Psoas muscle (tissue), 8 donors: ENCODE measurements around the gene CACNA1C. TPM values are rescaled to one million over a fixed set of nuclear protein-coding genes. Genes with fewer than 3 reads are reported as not detected.

Experiments
- ATAC-seq, 4 donors: fragments of 200-7000 bp; cut with Tn5 transposase; one replicate each; pipeline ENCODE4 v1.9.1; 2020; ENCODE audit warnings: moderate library complexity in 3 of 4, mild to moderate bottlenecking in 2 of 4
- DNase-seq, 2 donors: peaks; one replicate each; pipeline ENCODE4 v3.0.0-alpha.2; 2020
- H3K27ac ChIP-seq: fragments of 200-600 bp; one replicate; pipeline ENCODE4 v1.8.0; 2022
- H3K27me3 ChIP-seq, 3 donors: fragments of 200-600 bp in 1 of 3; one replicate each; pipeline versions ENCODE4 v1.6.1 to v1.8.0; 2013 to 2022; ENCODE audit warnings: low read length in 2 of 3, mild to moderate bottlenecking in 2 of 3, moderate library complexity in 1 of 3; ENCODE audit not compliant: insufficient read depth in 3 of 3
- H3K36me3 ChIP-seq, 2 donors: fragments of 200-600 bp in 1 of 2; one replicate each; pipeline versions ENCODE4 v1.6.1 to v1.8.0; 2013 to 2022; ENCODE audit warnings: low read depth in 1 of 2, mild to moderate bottlenecking in 1 of 2, moderate library complexity in 1 of 2; ENCODE audit not compliant: insufficient read depth in 1 of 2
- H3K4me1 ChIP-seq: fragments of 200-600 bp; one replicate; pipeline ENCODE4 v1.8.0; 2022
- H3K4me3 ChIP-seq: fragments of 200-600 bp; one replicate; pipeline ENCODE4 v1.8.0; 2022; ENCODE audit warnings: mild to moderate bottlenecking
- H3K9me3 ChIP-seq: fragments of 200-600 bp; one replicate; pipeline ENCODE4 v1.8.0; 2022
- WGBS, 3 donors: extraction: QIAGEN DNeasy Blood & Tissue Kit; methylation state at CpG; one replicate each; pipeline versions ENCODE4 v1.1.6 to v1.1.7; 2013; 5-methylcytosine and 5-hydroxymethylcytosine counted together
- intact Hi-C, 2 donors: fragments of 100-400 bp; cut with DNase I; formaldehyde crosslinking; loops; one replicate each; pipeline versions ENCODE4 v1.11.0 to v1.14.2; 2022
- polyA plus RNA-seq, 3 donors: library from polyadenylated mRNA; stranded (reverse); fragments of 200-250 nt; gene quantifications; one replicate each; pipeline ENCODE4 v1.2.3, GENCODE V29; 2013
- total RNA-seq, 4 donors: library from RNA; stranded (reverse); fragmentation: NEBNext Ultra II Directional in 2 of 4; extraction: Animal tissue kit (Norgen Biotek cat#: 25700) in 2 of 4; gene quantifications; one replicate each; pipeline versions ENCODE4 v1.2.1 to v1.2.4, GENCODE V29; 2021 to 2023
- TF ChIP-seq, protein P1 (sequence below): fragments of 200-600 bp; IDR thresholded peaks from one replicate; pipeline ENCODE4 v1.8.0; 2022; ENCODE audit warnings: antibody characterized with exemption
- donor health status: healthy with polysubstance abuse.
- donor health status: DM: no; HTN: no; CAD: no; lungs with moderate emphysema.
- donor health status: Bipolar disorder and iron deficiency.
- donor health status: healthy.
- donor health status: DM: yes; HTN: yes; CAD: no.
- donor health status: DM: no; HTN: no; CAD: no.
- donor health status: DM: no; HTN: no; CAD: no.
- donor health status: DM: yes; HTN: yes; CAD: no.

CACNA1C gene
- total and polyA plus RNA-seq, 7 donors: 0.26 to 2.9 (median 0.95) TPM

DNA sequence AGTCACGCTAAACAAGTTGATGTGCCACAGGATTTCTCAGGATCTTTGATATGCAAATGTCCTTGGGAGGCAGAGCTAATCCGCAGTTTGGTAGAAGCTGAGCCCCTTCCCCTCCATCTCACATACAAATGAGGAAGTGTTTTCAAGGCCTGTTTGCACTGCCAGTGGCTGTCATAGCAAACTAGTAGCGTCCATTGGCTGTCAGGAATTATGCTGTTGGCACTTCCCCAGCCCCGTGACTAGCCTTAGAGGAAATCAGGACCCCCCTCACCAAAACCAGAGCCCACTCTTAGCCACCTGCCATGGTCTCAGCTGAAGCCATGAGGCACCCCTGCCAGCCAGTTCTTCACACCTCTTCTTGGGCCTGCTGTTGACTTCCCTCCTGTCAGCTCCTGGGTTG, 253.9 kb downstream of the CACNA1C start:
- Histone ChIP-seq H3K36me3 (no peaks in the 10 kb centered on the region), H3K27me3 (no peaks in the 10 kb centered on the region), H3K27ac (no peak overlapping the region), H3K9me3 (peaks cover 7% of the 10 kb centered on the region), H3K4me1 (no peaks in the 10 kb centered on the region), H3K4me3 (no peak overlapping the region)
- intact Hi-C loops: loop anchor here in 1 of 2 donors (10.0 kb wide), 1 partner anchor 278 kb away; no protein-coding TSS in a partner anchor
- ATAC-seq (no peak), DNase-seq (no peak)
- 64 to 77% (median 67%) methylated on average over 4 of the region's 4 CpGs for WGBS, 3 donors
- TF ChIP-seq, protein P1, sequence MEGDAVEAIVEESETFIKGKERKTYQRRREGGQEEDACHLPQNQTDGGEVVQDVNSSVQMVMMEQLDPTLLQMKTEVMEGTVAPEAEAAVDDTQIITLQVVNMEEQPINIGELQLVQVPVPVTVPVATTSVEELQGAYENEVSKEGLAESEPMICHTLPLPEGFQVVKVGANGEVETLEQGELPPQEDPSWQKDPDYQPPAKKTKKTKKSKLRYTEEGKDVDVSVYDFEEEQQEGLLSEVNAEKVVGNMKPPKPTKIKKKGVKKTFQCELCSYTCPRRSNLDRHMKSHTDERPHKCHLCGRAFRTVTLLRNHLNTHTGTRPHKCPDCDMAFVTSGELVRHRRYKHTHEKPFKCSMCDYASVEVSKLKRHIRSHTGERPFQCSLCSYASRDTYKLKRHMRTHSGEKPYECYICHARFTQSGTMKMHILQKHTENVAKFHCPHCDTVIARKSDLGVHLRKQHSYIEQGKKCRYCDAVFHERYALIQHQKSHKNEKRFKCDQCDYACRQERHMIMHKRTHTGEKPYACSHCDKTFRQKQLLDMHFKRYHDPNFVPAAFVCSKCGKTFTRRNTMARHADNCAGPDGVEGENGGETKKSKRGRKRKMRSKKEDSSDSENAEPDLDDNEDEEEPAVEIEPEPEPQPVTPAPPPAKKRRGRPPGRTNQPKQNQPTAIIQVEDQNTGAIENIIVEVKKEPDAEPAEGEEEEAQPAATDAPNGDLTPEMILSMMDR: no peak

DNA sequence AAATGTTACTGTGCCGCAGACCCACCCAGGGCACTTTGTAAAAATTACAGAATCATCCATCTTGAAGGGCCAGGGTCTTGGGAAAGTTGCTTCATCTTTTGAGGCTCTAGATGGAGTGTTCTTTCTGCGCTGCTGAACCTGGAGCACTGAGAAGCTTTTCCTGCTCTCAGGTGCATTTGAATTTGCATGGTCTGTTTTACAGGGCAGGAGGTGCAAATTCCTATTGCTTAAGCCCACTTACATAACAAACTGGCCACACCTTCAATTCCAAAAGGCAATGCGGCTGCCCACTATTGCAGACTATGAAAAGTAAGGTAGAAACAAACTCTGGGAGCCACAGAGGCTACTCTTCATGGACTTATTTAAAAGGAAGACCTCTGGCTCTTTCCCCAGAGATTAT, 254.8 kb downstream of the CACNA1C start:
- Histone ChIP-seq H3K27me3 (no peaks in the 10 kb centered on the region), H3K9me3 (peaks cover 7% of the 10 kb centered on the region), H3K4me1 (no peaks in the 10 kb centered on the region), H3K27ac (no peak overlapping the region), H3K4me3 (no peak overlapping the region), H3K36me3 (no peaks in the 10 kb centered on the region)
- ATAC-seq: no peak
- WGBS, 3 donors: 59 to 90% (median 75%) methylated on average over 3 of the region's 3 CpGs
- intact Hi-C loops: loop anchor here in 1 of 2 donors (10.0 kb wide), 1 partner anchor 277 kb away; no protein-coding TSS in a partner anchor
- TF ChIP-seq, protein P1: no peak
- DNase-seq: no peak

DNA sequence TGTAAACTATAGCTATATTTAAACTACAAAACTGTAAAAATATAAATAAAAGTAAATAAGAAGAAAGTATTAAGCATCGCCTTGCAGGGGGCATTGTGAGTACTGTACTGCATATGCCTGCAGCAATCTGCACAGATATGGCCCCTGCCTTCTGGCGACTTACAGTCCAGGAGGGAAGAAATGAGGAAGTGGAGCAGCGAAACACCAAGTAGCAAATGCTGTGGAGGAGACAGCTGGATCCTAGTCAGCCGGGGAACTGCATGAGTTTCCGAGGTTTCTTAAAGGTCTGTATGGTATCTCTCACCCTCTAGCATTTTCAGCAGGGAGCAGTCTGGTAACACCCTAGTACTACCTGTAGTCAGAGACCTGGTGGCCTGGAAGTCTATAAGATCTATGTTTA, 256.9 kb downstream of the CACNA1C start:
- ATAC-seq: no peak
- H3K36me3 ChIP-seq: no peaks in the 10 kb centered on the region
- WGBS, 3 donors: 68 to 73% (median 70%) methylated on average over 5 of the region's 5 CpGs
- DNase-seq: no peak
- no peaks in the 10 kb centered on the region for H3K4me1 ChIP-seq
- H3K27me3 ChIP-seq: no peaks in the 10 kb centered on the region
- no peak overlapping the region for H3K4me3 ChIP-seq
- H3K9me3 ChIP-seq: peaks cover 7% of the 10 kb centered on the region
- H3K27ac ChIP-seq: no peak overlapping the region
- TF ChIP-seq, protein P1: no peak
- intact Hi-C loops: loop anchor here in 1 of 2 donors (10.0 kb wide), 1 partner anchor 275 kb away; no protein-coding TSS in a partner anchor

DNA sequence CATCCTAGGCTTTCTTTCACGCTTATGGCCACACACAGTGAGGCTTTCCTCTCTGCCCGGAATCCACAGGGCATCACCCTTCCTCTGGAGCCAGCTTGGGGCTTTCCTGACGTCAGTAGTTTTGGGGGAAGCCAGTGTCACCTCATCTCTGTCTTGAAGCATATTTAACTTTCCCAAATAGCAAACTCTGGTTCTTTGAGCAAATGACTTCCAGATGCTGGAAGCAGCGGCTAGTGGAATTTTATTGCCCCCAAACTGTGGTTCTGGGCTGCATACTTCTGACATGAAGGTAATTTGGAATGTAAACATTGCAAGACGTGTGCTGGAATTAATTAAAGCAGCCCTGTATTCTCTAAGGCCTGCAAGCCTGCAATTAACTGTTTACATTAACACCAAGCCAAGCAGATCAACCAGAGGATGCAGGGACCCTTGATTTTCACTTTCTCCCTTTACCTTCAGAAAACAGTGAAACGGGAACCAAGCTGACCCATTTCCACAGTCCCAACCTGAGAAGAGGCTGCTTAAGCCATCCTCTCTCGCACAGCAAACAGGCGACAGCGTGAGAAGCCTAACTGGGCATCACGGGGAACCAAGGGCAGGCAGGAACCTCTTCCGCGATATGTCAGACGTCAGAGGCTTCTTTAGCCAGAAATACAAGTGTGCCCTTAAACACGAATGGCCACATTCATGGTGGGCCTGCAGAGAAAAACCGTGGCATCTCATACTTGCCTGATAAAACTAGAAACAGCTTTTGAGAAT, 258.4 kb downstream of the CACNA1C start:
- H3K4me3 ChIP-seq: no peak overlapping the region
- H3K9me3 ChIP-seq: peaks cover 7% of the 10 kb centered on the region
- intact Hi-C loops: no loop called here
- TF ChIP-seq, protein P1: no peak
- H3K36me3 ChIP-seq: no peaks in the 10 kb centered on the region
- no peaks in the 10 kb centered on the region for H3K4me1 ChIP-seq
- WGBS, 3 donors: 63 to 71% (median 66%) methylated on average over 15 of the region's 15 CpGs
- no peak for DNase-seq
- no peak for ATAC-seq
- H3K27ac ChIP-seq: no peak overlapping the region
- no peaks in the 10 kb centered on the region for H3K27me3 ChIP-seq
